22Rv1 (cell line): ENCODE results near the gene GNB1L.

ENCODE experiments used
- H3K27ac ChIP-seq: fragments of 450-650 bp; 2 replicates; pipeline ENCODE4 v1.5.1; 2017
- CTCF ChIP-seq: fragments of 450-650 bp; IDR thresholded peaks from 2 replicates; pipeline ENCODE4 v1.5.1; 2017; ENCODE audit warnings: mild to moderate bottlenecking
- ZFX ChIP-seq: fragments of 450-650 bp; IDR thresholded peaks from 2 replicates; pipeline ENCODE4 v1.6.1; 2017; ENCODE audit warnings: antibody characterized with exemption, borderline replicate concordance

The GNB1L gene

GRCh38 chr22:19767427-19768341, 87.0 kb downstream of the GNB1L start:
- TF ChIP-seq ZFX (no peak), CTCF (no peak; the same call in 1 of the 2 replicates)
- H3K27ac ChIP-seq, result no peak overlapping the region

GRCh38 chr22:19766511-19767426, 87.9 kb downstream of the GNB1L start:
- H3K27ac ChIP-seq, result no peak overlapping the region

GRCh38 chr22:19766240-19766510, 88.5 kb downstream of the GNB1L start:
- no peak overlapping the region for H3K27ac ChIP-seq
- TF ChIP-seq ZFX, result no peak
- no peak for TF ChIP-seq CTCF

More at GRCh38 chr22:19766511-19767426, 87.9 kb downstream of the GNB1L start:
- no peak for TF ChIP-seq ZFX
- TF ChIP-seq CTCF, result peak; percentile 32; the same call in 1 of the 2 replicates

- no peak overlapping the region for H3K27ac ChIP-seq
- TF ChIP-seq CTCF (no peak), ZFX (no peak)
These were observed 89.0 kb downstream of the GNB1L start for GRCh38 chr22:19765477-19766239.

- H3K27ac ChIP-seq, result no peak overlapping the region
These were observed 89.8 kb downstream of the GNB1L start for GRCh38 chr22:19764636-19765476.

More at GRCh38 chr22:19764636-19765476, 89.8 kb downstream of the GNB1L start:
- TF ChIP-seq CTCF, result no peak
- TF ChIP-seq ZFX, result no peak
